ENCODE data around the gene ARHGAP33. TPM values are rescaled to one million over a fixed set of nuclear protein-coding genes. Genes with fewer than 3 reads are reported as not detected.

The ARHGAP33 gene
- total and polyA plus RNA-seq, 2 donors from 2014 or later: 5.6 to 18.5 TPM

GRCh38 chr19:35743640-35744429, 31.5 kb upstream of the ARHGAP33 start:
- DNase-seq: peak in 2 of 5 donors; percentile 62 to 77
- Histone ChIP-seq H3K4me1 (ENCODE audit: control insufficient read depth in 2 of 3, insufficient read depth in 2 of 3, low read depth in 1 of 3, low read length in 3 of 3) (peaks cover 2 to 21% (median 4%) of the 10 kb centered on the region in 3 donors), H3K36me3 (ENCODE audit: control insufficient read depth in 2 of 3, insufficient read depth in 3 of 3, low read length in 3 of 3) (no peaks in the 10 kb centered on the region), H3K9ac (ENCODE audit: low read length in 3 of 3) (no peak overlapping the region), H3K4me3 (ENCODE audit: low read length in 3 of 3) (peak overlapping the region in 2 of 3 donors; percentile 94 to 99), H3K27me3 (ENCODE audit: control insufficient read depth, insufficient read depth, low read length) (no peaks in the 10 kb centered on the region), H3K9me3 (ENCODE audit: control insufficient read depth in 2 of 3, insufficient read depth in 1 of 3, low read length in 3 of 3) (no peaks in the 10 kb centered on the region), H3K27ac (ENCODE audit: low read depth in 2 of 2, low read length in 2 of 2) (no peak overlapping the region)
- intact Hi-C loops (cut with DNase I): no loop called here
- no peak for FAIRE-seq
- no peak for TF ChIP-seq CTCF (IDR thresholded peaks at IDR 0.05; ENCODE audit: borderline replicate concordance, extremely low read depth, insufficient read depth)

- Histone ChIP-seq H3K9me3 (ENCODE audit: control insufficient read depth in 2 of 3, insufficient read depth in 1 of 3, low read length in 3 of 3) (no peaks in the 10 kb centered on the region), H3K27me3 (ENCODE audit: control insufficient read depth, insufficient read depth, low read length) (no peaks in the 10 kb centered on the region), H3K4me1 (ENCODE audit: control insufficient read depth in 2 of 3, insufficient read depth in 2 of 3, low read depth in 1 of 3, low read length in 3 of 3) (peaks cover 2 to 24% (median 9%) of the 10 kb centered on the region in 3 donors), H3K9ac (ENCODE audit: low read length in 3 of 3) (peak overlapping the region in 2 of 3 donors; percentile 61 to 90), H3K36me3 (ENCODE audit: control insufficient read depth in 2 of 3, insufficient read depth in 3 of 3, low read length in 3 of 3) (no peaks in the 10 kb centered on the region), H3K27ac (ENCODE audit: low read depth in 2 of 2, low read length in 2 of 2) (peak overlapping the region; percentile 99 to 100), H3K4me3 (ENCODE audit: low read length in 3 of 3) (peak overlapping the region; percentile 79 to 99 (median 94))
- no peak for TF ChIP-seq CTCF (IDR thresholded peaks at IDR 0.05; ENCODE audit: borderline replicate concordance, extremely low read depth, insufficient read depth)
- FAIRE-seq (no peak), DNase-seq (peak; percentile 97 to 99 (median 98))
- intact Hi-C loops (cut with DNase I): no loop called here
Measured at GRCh38 chr19:35744430-35745327, 30.7 kb upstream of the ARHGAP33 start.

- FAIRE-seq (peak; percentile 68), DNase-seq (peak; percentile 98 to 100 (median 99))
- H3K9ac ChIP-seq (ENCODE audit: low read length in 3 of 3): peak within 1 kb of the TSS; percentile 63 to 98 (median 77)
- intact Hi-C loops (cut with DNase I): no loop called here
- peaks cover 2 to 22% (median 9%) of the 10 kb centered on the region in 3 donors for H3K4me1 ChIP-seq (ENCODE audit: control insufficient read depth in 2 of 3, insufficient read depth in 2 of 3, low read depth in 1 of 3, low read length in 3 of 3)
- H3K36me3 ChIP-seq (ENCODE audit: control insufficient read depth in 2 of 3, insufficient read depth in 3 of 3, low read length in 3 of 3): no peaks in the 10 kb centered on the region
- H3K27me3 ChIP-seq (ENCODE audit: control insufficient read depth, insufficient read depth, low read length): no peaks in the 10 kb centered on the region
- peak within 1 kb of the TSS; percentile 94 to 99 (median 94) for H3K4me3 ChIP-seq (ENCODE audit: low read length in 3 of 3)
- no peaks in the 10 kb centered on the region for H3K9me3 ChIP-seq (ENCODE audit: control insufficient read depth in 2 of 3, insufficient read depth in 1 of 3, low read length in 3 of 3)
- H3K27ac ChIP-seq (ENCODE audit: low read depth in 2 of 2, low read length in 2 of 2): peak within 1 kb of the TSS; percentile 99 to 100
- TF ChIP-seq CTCF (IDR thresholded peaks at IDR 0.05; ENCODE audit: borderline replicate concordance, extremely low read depth, insufficient read depth): peak; percentile 7
Measured at GRCh38 chr19:35745328-35746086, 29.9 kb upstream of the ARHGAP33 start, which contains the start of the genes PSENEN and U2AF1L4. PSENEN (plus strand) TSS chr19:35745651; CDS start chr19:35745931, 280 bp downstream. U2AF1L4 (minus strand) TSS chr19:35745418; CDS start chr19:35745391, 27 bp downstream.

Measured in kidney (tissue), 14 donors.